ENCODE measurements around the gene TANGO2. TPM values are rescaled to one million over a fixed set of nuclear protein-coding genes. Genes with fewer than 3 reads are reported as not detected.

The TANGO2 gene
- total RNA-seq, 2 donors from 2014 or later = 34.3 to 40.1 TPM

GRCh38 chr22:20044495-20045151, 23.7 kb downstream of the TANGO2 start:
- no peaks in the 10 kb centered on the region for H3K9me3 ChIP-seq
- no peaks in the 10 kb centered on the region for H3K36me3 ChIP-seq
- H3K27me3 ChIP-seq (replicated peaks; ENCODE audit: insufficient read depth) = no peaks in the 10 kb centered on the region
- H3K4me3 ChIP-seq = no peak overlapping the region
- H3K27ac ChIP-seq = no peak overlapping the region
- no peak for DNase-seq (ENCODE audit: low spot score)
- TF ChIP-seq POLR2A (IDR thresholded peaks at IDR 0.05) (no peak), POLR2AphosphoS5 (IDR thresholded peaks at IDR 0.05) (no peak), CTCF (IDR thresholded peaks at IDR 0.05) (no peak)
- intact Hi-C loops (cut with DNase I) = no loop called here
- 91% methylated on average over 10 of the region's 10 CpGs for WGBS
- no peaks in the 10 kb centered on the region for H3K4me1 ChIP-seq (replicated peaks)

- H3K27me3 ChIP-seq (replicated peaks; ENCODE audit: insufficient read depth) = no peaks in the 10 kb centered on the region
Measured at GRCh38 chr22:20046730-20047129, 25.8 kb downstream of the TANGO2 start.

GRCh38 chr22:20051927-20052308, 31.0 kb downstream of the TANGO2 start:
- Histone ChIP-seq H3K4me1 (replicated peaks) (no peaks in the 10 kb centered on the region), H3K9me3 (no peaks in the 10 kb centered on the region), H3K27me3 (replicated peaks; ENCODE audit: insufficient read depth) (no peaks in the 10 kb centered on the region), H3K4me3 (no peak overlapping the region), H3K36me3 (no peaks in the 10 kb centered on the region), H3K27ac (no peak overlapping the region)
- TF ChIP-seq CTCF (IDR thresholded peaks at IDR 0.05) (no peak), POLR2AphosphoS5 (IDR thresholded peaks at IDR 0.05) (no peak), POLR2A (IDR thresholded peaks at IDR 0.05) (no peak)
- 100% methylated on average over 1 of the region's 6 CpGs for WGBS
- DNase-seq (ENCODE audit: low spot score) = no peak
- intact Hi-C loops (cut with DNase I) = no loop called here

More at GRCh38 chr22:20046730-20047129, 25.8 kb downstream of the TANGO2 start:
- Histone ChIP-seq H3K4me3 (no peak overlapping the region), H3K4me1 (replicated peaks) (no peaks in the 10 kb centered on the region), H3K27ac (no peak overlapping the region), H3K9me3 (no peaks in the 10 kb centered on the region), H3K36me3 (no peaks in the 10 kb centered on the region)
- 88% methylated on average over 4 of the region's 4 CpGs for WGBS
- no peak for TF ChIP-seq CTCF (IDR thresholded peaks at IDR 0.05)
- no peak for TF ChIP-seq POLR2AphosphoS5 (IDR thresholded peaks at IDR 0.05)
- no peak for TF ChIP-seq POLR2A (IDR thresholded peaks at IDR 0.05)
- no peak for DNase-seq (ENCODE audit: low spot score)
- intact Hi-C loops (cut with DNase I) = no loop called here

- Histone ChIP-seq H3K9me3 (no peaks in the 10 kb centered on the region), H3K4me1 (replicated peaks) (no peaks in the 10 kb centered on the region), H3K27me3 (replicated peaks; ENCODE audit: insufficient read depth) (no peaks in the 10 kb centered on the region), H3K4me3 (no peak overlapping the region), H3K27ac (no peak overlapping the region), H3K36me3 (no peaks in the 10 kb centered on the region)
- DNase-seq (ENCODE audit: low spot score) = no peak
- intact Hi-C loops (cut with DNase I) = no loop called here
- 77% methylated on average over 21 of the region's 26 CpGs for WGBS
- TF ChIP-seq CTCF (IDR thresholded peaks at IDR 0.05) = no peak
- no peak for TF ChIP-seq POLR2A (IDR thresholded peaks at IDR 0.05)
- no peak for TF ChIP-seq POLR2AphosphoS5 (IDR thresholded peaks at IDR 0.05)
Measured at GRCh38 chr22:20052309-20053259, 31.7 kb downstream of the TANGO2 start.
